HG02884 (cell line): ENCODE measurements around the gene NEO1.
"Not testable (repeated sequence)": the region's sequence is repeated elsewhere in the genome, so short reads cannot be mapped to it uniquely, and the experiment has no call there.

ENCODE experiments used
- ATAC-seq: cut with Tn5 transposase; IDR thresholded peaks from one replicate; pipeline ENCODE4 v1.9.1; 2021; ENCODE audit warnings: mild to moderate bottlenecking, moderate library complexity; ENCODE audit not compliant: unreplicated experiment

Gene NEO1

DNA sequence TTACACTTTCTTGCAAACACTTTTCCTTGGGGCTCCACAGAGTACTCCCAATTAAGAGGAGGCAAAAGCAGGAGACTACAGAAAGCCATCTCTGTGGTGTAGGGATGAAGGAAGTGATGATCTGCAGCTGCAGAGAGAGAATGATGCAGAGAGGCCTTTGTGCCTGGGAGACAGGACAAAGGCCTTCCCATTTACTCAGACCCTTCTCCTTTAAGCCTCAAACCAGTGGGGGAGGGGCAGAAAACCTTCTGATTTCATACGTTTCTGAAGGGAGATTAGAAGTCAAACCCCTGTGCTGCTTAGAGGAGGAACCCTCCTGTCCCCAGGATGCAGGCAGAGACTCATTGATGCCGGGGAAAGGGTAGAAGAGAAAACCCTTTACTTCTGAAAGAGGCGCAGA lies 130.8 kb downstream of the NEO1 start:
- ATAC-seq, result no peak

DNA sequence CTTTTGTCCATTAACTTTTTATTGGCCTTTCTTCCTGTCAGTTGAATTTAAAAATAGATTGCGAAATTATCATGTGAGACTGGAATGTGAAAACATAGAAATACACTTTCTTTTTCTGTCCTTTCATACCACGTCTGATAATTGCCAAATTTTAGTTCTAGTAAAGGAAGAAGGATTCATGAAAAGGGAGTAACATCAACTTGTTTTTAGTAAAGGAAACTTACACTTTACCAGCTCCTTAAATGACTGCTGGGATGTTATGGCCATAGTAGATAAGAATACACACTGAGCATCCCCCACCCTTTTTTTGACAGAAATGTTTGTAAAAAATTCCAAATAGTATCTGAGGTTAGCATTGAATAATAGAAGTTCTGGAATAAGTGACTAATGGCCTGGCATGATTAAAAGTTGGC lies 137.9 kb downstream of the NEO1 start:
- no peak for ATAC-seq

DNA sequence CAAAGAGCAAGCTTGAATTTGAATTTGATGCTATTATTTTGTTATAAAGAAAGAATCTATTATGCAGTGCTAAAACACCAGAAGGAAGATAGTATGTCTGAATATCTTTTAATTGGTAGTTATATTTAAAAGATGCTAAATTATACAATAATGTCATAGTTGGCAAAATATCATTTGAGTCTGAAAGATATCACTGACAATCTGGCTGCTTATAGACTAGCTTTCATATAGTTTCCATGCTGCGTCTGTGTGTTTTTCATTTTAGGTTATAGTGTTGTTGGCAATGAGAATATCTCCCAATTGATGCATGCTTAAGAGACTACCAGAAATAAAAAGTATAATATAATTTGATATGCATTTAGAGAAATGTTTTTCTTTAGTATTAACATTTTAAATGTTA lies 142.9 kb downstream of the NEO1 start:
- no peak for ATAC-seq

DNA sequence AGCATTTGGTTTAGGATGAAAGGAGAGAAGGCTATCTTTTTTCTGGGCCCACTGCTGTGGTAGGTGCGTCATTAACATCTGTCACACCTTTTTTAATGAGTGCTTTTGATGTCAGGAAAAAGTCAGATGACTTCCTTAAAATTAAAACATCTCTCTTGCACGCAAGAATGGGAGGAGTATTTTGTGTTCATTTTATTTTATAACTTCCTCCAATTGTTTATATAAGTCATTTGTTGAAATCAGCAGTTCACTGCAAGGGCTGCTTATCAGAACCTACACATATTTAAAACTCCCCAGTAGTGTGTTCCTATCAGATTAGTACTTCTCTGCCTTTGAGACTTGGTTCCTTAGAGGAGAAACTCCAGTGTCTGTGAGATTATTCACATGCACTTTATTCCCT lies 143.8 kb downstream of the NEO1 start:
- no peak for ATAC-seq

DNA sequence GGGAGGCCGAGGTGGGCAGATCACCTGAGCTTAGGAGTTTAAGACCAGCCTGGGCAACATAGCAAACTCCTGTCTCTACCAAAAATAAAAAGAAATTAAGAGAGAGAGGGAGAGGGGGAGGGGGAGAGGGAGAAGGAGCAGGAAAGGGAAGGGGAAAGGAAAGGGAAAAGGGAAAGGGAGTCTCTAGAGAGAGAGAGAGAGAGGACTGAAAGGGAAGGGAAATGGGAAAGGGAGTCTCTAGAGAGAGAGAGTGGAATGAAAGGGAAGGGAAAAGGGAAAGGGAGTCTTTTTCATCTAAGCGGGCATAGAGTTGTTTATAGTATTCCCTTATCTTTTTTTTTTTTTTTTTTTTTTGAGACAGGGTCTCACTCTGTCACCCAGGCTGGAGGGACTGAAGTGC lies 148.1 kb downstream of the NEO1 start:
- ATAC-seq, result no peak

DNA sequence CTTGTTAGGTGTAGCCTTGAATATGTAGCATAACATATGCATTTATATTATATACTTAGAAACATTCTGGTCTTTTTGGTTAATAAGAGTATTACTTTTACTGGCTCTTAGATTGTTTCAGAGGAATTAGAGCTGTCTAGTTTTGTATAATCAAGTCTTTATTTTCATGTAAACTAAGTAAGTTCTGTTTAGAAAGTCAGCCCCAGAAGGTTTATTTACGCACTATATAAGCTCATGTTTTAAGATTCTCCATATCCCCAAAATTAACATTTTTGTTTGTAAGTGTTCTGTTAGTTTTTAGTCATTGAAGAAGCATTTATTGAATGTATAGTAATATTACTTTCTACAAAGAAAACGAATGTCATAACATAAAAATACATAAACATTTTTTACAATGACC lies 158.4 kb downstream of the NEO1 start:
- no peak for ATAC-seq

DNA sequence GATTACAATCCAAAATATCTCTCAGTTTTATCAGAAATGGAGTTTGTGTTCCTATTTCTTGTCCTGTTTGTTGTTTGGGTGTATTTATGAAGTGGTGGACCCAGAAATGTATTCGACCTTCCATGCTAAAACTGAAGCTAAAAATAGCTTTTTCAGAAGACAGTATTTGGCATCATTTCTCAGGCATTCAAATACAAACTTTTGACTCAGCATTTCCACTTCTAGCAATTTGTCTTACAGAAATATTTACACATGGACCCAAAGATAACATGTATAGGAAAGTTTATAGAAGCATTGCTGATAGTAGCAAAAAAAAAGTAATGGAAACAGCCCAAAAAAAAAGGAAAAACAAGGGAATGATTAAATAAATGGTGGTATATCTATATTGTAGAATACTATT lies 160.2 kb downstream of the NEO1 start:
- no peak for ATAC-seq

DNA sequence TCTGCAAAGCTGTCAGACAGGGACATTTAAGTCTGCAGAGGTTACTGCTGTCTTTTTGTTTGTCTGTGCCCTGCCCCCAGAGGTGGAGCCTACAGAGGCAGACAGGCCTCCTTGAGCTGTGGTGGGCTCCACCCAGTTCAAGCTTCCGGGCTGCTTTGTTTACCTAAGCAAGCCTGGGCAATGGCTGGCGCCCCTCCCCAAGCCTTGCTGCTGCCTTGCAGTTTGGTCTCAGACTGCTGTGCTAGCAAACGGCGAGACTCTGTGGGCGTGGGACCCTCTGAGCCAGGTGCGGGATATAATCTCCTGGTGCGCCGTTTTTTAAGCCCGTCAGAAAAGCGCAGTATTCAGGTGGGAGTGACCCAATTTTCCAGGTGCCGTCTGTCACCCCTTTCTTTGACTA lies 169.2 kb downstream of the NEO1 start:
- ATAC-seq, result not testable (repeated sequence)

DNA sequence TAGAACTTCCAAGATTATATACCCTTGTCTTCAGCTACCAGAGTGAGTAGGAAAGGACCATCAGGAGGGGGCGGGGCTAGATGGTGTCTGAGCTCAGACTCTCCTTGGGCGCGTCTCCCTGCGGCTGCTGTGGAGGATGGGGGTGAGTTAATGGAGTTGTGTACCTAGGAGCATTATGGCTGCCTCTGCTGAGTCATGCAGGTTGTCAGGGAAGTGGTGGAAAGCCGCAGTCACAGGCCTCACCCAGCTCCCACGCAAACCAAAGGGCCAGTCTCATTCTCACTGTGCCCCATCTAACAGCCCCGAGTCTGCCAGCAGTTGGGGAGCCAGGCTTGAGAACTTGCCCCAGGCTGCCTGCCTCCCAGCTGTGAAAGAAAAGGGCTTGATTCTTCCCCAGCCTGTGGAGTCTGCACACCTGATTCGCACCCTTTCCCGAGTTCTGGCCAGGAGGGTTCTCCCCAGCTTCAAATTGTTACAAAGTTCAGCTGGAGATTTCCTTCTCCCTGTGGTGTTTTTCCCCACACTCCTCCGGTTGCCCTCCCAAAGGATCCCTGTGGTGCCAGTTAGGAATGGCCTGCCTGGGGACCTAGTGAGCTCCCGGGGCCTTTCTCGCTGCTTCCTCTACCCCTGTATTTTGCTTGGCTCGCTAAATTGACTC lies 173.2 kb downstream of the NEO1 start:
- no peak for ATAC-seq

DNA sequence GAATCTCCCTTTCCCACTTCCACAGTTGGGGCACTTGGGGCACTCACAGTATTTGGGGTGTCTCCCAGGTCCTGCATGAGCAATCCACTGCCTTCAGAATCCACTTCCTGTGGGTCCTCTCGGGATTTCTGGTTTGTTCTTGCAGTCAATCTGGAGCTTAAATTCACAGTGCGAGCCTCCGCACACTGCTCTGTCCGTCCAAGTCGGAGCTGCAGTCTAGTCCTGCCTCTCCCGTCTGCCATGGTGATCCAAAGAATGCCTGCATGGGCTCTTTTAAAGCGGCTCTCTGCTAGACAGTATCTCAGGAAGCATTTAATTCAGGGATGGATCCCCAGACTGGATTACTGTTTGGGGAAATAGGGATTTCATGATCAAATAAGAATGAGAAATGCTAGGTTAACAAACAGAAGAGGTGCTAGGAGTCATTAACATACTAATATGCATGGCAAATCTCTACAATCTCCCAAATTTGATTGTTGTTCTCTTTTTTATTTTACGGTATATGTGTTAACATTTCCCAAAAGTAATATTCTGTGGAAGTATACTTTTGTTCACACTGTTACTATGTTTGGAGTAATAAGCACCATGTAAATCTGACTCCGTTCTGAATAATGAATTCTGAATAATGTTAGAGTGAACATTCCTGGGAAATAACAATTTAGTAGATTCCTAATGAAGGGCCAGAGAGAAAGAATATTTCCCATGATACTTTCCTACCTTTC lies 174.0 kb downstream of the NEO1 start:
- ATAC-seq, result no peak

DNA sequence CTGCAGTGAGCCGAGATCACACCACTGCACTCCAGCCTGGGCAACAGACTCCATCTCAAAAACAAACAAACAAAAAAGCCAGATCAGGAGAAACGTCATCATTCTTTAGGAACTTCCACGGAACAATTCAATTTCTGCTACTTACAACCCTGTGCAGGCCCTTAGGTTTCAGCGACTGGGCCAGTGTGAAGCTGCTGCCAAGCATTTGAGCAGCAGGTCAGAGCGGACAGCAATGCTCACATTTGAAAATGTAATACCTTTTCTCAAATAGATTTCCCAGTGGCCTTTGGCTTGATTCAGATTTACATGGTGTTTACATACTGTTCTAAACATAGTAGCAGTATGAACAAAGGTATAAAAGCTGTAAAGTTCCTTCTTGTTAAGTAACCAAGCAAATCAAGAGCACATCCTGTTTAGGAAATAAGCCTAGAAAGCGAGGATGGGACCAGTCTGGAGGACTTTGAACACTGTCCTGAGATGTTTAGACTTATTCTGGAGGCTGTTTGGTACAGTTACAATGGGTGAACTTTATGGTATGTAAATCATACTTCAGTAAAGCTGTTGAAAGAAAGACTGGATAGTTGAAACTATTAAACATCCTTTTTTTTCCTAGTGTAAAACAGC lies 175.3 kb downstream of the NEO1 start:
- no peak for ATAC-seq

DNA sequence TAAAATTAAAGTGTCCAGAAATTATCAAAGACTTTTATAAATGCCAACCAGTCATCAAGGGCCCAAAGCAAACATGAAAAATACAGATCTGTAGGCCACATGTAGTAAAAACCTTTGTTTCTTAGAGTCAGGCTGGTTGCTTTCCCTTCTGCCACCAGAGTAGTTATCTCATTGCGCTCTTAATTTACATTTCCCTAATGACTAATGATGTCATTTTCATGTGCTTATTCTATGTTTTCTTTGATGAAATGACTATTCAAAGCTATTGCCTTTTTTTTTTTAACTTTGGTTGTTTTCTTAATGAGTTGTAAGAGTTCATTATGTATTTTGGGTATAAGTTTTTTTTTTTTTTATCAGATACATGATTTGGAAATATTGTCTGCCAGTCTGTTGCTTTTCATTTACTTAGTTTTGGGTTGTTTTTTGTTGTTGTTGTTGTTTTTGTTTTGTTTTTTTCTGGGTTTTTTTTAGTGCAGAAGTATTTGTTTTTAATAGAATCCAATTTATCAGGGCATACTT lies 175.9 kb downstream of the NEO1 start:
- ATAC-seq, result no peak

DNA sequence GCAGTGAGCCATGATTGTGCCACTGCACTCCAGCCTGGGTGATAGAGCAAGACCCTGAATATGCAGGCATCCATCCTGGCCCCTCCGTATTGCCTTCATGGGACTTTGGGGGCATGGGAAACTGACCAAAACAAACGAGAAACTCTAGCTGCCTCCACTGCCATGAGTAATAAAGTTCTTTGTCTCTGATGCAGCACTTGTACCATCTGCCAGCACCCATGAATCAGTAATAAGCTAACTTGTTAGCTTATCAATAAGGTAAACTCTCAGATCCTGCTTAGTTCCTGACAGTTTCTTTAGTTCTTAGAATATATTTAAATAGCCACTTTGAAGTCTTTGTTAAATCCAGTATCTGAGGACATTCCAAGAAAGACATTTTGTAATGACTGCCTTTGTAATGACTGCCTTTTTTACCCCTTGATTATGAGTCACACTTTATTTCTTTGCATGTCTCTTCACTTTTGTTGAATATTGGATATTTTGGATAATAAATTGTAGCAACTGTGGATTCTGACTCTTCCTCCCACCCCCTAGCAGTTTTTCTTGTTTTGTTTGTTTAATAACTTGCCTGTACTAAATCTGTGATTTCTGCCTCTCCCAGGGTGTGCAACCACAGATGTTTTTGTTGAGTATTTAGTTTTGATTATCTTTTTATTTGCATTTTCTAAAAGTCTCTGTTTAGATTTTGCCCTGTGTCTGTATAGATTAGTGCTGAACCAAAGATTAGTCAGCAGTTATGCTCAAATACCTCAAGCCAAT lies 179.6 kb downstream of the NEO1 start:
- ATAC-seq, result no peak

DNA sequence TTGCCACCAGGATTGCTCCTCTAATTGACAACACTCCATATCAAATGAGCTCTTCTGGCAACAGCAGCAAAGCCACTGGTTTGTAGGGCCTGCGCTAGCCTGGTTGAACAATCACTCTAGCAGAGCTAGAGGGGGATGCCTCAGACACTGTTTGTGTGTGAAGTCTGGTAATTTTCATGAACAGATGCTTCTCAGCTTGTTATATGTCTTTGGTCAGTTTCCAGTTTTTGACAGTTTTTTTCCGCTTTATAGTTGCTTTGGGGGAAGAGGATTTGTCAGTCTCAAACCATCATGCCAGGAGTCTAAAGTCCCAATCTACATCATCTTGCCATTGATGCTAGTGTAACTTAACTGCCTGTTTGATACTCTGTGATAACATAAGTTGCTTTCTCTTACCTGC lies 180.5 kb downstream of the NEO1 start:
- no peak for ATAC-seq

DNA sequence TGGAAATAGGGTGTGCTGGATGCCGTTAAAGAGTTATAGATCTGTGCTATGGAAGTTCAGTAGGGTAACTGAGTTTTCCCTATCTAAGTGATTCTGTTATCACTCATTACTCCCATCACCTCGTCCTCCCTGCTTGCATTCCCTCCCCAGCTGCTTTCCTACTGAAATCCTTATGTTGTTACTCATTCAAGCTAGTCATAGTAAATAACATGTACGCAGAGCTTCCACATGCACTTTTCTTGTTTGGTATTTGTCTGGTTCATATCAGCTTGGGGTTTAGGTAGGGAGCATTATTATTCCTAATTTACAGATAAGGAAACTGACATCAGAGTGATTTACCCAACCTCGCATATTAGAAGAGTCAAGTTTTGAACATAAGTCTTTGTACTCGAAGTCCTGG lies 181.4 kb downstream of the NEO1 start:
- no peak for ATAC-seq

DNA sequence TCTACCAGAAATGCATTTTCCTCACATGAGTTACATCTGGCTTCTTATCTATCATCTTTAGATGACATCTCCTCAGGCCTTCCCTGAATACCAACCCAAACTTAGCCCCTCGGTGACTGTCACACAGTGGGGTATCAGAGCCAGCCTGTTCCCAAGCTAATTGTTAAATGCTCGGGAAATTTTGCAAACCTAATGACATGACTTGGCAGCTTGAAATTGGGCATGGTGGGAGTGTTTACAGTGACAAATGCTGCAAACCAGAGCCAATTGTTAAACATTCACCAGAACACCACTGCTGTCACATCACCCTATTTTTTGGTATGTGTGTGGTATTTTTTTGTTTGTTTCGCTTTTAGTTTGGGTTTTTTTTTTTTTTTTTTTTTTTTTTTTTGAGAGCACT lies 185.6 kb downstream of the NEO1 start:
- no peak for ATAC-seq

DNA sequence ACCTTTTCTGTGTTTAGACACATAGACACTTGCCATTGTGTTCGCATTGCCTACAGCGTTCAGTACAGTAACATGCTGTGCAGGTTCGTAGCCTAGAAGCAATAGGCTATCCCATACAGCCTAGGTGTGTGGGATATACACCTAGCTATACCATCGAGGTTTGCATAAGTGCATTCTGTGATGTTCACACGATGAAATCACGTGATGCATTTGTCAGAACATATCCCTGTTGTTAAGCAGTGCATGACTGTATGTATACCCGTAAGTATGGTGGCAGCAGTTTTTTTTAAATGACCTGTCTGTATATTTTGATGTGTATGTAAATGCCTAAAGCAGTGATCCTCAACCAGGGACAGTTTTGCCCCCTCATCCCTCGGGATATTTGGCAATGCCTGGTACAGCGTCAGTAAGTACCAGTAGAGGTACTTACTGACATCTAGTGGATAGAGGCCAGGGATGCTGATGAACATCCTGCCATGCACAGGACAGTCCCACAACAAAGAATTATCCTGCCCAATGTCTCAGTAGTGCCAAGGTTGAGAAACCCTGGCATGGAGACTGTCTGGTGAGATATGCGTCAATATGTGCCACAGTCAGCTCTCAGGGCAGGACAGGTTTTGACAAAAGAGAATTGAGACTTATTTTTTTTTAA lies 187.4 kb downstream of the NEO1 start:
- ATAC-seq, result no peak

DNA sequence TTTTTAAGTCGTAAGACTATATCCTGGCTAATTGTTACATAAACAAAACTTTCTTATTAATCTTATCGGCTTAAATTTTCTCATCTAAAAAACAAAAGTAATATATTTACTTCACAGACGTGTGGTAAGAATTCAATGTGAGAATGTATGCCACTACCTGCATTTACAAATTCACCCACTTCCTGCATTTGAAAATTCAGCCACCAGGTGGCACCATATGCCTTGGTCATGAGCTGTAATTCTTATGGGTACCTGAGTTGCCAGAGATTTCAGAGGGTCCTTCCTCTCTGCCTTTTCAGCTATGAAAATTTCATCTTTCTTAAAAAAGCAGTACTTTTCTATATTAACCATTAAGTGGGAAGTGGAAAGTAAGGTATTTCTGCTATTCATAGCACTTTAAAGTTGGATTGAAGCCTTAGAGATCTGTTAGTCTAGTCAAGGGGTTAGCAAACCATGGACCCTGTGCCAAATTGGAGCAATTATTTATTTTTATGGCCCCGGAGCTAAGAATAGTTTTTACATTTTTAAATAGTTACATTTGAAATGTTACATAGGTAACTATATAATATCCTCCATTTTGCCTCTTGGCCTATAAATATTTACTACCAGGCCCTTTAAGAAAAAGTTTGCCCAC lies 188.7 kb downstream of the NEO1 start:
- no peak for ATAC-seq

DNA sequence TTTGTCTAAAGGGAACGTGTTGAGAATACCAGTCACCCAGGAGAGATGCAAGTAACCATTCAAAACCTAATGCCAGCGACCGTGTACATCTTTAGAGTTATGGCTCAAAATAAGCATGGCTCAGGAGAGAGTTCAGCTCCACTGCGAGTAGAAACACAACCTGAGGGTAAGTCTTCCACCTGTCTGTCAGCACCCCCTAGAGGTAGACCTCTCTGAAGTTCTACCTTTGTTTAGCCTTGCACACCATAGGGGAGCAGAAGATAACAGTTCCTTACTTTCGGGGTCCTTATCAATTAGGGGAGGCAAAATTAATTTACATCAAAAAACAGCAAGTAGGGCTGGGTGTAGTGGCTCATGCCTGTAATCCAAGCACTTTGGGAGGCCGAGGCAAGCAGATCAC lies 192.1 kb downstream of the NEO1 start:
- ATAC-seq, result no peak

DNA sequence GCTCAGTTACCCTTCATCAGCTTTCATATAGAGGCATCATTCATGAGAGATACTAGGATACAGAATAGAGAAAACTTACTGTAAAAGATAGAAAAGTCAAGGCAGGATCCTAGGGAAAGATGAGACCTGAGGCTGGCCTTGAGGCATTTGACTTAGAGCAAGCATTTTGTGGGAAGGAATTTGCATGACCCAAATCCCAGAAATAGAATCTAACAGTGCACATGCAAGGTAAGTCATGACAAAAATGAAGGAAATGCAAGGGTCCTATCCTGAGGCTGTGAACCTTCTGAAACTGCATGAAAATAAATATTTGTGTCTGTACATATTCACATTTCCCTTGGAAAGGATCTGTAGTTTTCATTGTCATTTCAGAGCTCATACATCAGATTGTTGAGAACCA lies 194.2 kb downstream of the NEO1 start:
- ATAC-seq, result no peak
